ENCODE measurements around the gene ZNF644. TPM values are rescaled to one million over a fixed set of nuclear protein-coding genes. Genes with fewer than 3 reads are reported as not detected.

The ZNF644 gene
- total RNA-seq, 1 donor, result 58.8 TPM

DNA sequence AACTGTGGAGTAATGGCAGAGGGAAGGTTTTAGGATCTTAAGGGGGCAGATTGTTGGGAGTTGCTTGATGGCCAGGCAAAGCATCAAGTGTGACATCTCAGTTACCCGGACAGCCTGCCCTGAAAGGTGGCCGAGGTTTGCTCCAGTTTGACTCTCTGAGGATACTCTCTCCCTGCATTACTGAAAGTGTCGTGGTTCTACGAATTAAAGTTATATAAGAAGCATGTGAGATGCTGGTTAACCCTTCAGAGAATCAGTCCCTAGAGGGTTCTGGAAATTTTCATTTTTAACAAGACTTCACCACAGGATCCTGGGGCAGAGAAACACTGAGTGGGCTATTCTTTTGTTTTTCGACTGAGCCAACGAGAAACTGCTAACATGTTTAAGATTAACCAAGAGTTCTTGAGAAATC lies 689 bp upstream of the ZNF644 start:
- TF ChIP-seq, protein P1, sequence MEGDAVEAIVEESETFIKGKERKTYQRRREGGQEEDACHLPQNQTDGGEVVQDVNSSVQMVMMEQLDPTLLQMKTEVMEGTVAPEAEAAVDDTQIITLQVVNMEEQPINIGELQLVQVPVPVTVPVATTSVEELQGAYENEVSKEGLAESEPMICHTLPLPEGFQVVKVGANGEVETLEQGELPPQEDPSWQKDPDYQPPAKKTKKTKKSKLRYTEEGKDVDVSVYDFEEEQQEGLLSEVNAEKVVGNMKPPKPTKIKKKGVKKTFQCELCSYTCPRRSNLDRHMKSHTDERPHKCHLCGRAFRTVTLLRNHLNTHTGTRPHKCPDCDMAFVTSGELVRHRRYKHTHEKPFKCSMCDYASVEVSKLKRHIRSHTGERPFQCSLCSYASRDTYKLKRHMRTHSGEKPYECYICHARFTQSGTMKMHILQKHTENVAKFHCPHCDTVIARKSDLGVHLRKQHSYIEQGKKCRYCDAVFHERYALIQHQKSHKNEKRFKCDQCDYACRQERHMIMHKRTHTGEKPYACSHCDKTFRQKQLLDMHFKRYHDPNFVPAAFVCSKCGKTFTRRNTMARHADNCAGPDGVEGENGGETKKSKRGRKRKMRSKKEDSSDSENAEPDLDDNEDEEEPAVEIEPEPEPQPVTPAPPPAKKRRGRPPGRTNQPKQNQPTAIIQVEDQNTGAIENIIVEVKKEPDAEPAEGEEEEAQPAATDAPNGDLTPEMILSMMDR (IDR thresholded peaks at IDR 0.05; ENCODE audit: insufficient read depth, low read length), result no peak
- H3K4me3 ChIP-seq (ENCODE audit: low read depth, low read length), result peak overlapping the region; percentile 82
- DNase-seq (ENCODE audit: low read depth), result no peak

DNA sequence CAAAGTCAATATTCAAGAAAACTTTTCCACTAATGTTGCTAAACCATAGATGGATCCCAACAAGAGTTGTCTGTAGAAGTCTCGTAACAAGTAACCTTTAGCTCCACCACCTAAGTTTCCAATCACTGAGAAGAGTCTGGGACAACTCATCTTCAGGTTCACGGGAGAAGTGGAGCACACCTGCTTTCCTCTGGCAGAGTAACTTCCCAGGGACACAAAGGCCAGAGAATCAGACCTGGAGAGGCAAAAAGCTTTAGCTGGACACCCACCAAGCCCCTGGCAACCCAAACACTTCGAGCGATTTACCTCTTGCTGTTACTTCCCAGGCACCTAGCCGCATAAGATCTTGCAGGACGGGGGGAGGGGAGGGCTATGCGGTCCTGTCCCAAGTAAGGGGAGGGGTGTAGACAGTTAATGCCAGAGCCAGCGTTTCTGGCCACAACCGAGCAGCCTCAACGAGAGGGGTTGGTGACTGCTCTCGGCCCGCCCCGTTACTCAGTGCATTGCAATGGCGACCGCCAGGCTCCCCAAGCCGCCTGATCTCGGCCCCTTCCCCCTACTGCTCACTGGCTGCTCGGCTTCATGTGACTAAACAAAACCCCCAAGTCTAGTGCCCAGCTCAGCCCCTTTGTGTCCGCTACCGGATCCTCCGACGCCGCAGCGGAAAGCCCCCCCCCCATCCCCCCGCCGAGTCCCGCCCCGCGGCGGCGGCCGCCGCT lies 709 bp downstream of the ZNF644 start:
- TF ChIP-seq, protein P1 (IDR thresholded peaks at IDR 0.05; ENCODE audit: insufficient read depth, low read length), result no peak
- peak overlapping the region; percentile 82 for H3K4me3 ChIP-seq (ENCODE audit: low read depth, low read length)
- peak; percentile 73 for DNase-seq (ENCODE audit: low read depth)

DNA sequence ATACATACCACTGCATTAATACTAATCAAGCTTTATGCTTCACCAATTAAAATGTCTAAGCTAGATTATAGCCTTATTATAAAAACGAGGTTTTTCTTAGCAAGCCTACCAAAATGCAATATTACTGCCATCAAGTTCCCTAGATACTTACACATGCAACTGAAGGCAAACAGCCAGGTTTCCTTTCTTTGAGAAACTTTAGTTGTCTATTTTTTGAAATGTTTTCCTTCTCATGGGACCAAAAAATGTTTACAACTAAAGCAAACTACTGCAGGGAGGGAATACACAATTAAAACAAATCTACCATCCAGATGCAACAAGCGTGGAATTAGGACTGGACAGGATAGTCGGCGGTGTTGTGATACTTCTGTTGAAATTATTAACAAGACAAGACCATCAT lies 1.3 kb downstream of the ZNF644 start:
- TF ChIP-seq, protein P1 (IDR thresholded peaks at IDR 0.05; ENCODE audit: insufficient read depth, low read length), result no peak
- DNase-seq (ENCODE audit: low read depth), result peak; percentile 24
- peak overlapping the region; percentile 82 for H3K4me3 ChIP-seq (ENCODE audit: low read depth, low read length)

DNA sequence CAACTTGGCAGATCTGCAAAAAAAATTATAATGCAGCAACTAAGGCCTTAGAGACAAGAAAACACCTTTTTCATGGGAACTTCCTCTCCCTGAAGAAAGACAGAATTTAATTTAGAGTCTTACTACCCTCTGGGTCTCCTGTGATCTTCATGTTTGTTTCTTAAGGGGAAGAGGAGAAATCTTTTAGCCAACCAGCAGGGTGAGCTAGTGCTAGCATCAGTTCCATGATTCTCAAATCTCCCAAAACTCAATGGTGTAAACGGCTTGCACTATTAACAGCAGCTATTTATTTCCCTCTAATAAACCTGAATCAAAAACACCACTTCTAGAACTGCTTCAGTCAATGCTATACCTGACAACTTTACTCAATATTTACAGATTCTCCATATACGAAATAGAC lies 3.8 kb downstream of the ZNF644 start:
- TF ChIP-seq, protein P1 (IDR thresholded peaks at IDR 0.05; ENCODE audit: insufficient read depth, low read length), result peak; percentile 50
- no peak overlapping the region for H3K4me3 ChIP-seq (ENCODE audit: low read depth, low read length)
- DNase-seq (ENCODE audit: low read depth), result peak; percentile 32

DNA sequence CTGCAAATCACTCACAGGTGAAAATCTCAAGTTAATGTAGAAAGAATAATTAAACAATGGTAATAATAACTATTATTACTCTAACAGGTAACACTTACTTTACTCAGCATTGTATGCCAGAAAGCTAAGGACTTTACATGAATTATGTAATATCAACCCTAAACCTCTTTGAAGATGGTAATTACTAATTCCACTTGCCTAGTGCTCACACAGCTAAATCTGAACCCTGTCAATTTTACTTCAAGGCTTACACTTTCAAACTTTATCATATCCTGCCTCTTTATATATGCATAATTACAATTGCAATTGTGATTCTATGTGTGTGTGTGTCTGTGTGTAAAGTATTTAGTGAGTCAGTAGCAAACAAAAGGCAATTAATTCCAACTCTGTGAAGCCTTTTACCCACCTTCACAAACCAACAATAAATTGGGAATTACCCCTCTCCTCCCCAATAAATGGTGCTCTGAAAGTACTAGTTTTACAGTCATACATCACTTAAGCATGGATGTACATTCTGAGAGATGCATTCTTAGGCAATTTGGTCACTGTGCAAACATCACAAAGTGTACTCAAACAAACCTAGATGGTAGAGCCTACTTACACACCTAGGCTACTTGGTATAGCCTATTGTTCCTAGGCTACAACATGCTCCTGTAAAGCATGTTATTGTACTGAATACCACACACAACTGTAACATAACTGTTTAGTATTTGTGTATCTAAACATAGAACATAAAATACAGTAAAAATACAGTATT lies 5.9 kb downstream of the ZNF644 start:
- no peak for DNase-seq (ENCODE audit: low read depth)
- H3K4me3 ChIP-seq (ENCODE audit: low read depth, low read length), result no peak overlapping the region
- TF ChIP-seq, protein P1 (IDR thresholded peaks at IDR 0.05; ENCODE audit: insufficient read depth, low read length), result no peak

DNA sequence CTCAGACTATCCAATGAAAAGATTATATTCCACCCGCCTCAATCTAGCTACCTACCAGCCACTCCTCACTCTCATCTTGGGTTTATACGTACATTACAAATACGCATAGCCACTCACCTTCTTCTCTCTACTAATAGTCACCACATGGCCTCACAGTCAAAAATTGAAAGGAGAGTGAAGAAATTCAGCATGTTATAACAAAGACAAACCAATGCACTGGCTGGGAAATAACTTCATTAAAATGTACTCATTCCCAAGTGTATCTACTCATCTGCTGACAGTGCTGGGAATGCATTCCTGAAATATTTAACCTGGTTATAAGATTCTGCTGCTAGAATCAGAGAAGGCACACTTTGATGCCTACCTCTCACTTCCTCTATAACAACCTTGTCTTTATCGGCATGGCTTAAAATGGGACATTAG lies 6.5 kb downstream of the ZNF644 start:
- TF ChIP-seq, protein P1 (IDR thresholded peaks at IDR 0.05; ENCODE audit: insufficient read depth, low read length), result no peak
- DNase-seq (ENCODE audit: low read depth), result no peak
- H3K4me3 ChIP-seq (ENCODE audit: low read depth, low read length), result no peak overlapping the region

Measured in fibroblast of the aortic adventitia (primary cell).